Fibroblast of skin of abdomen (primary cell): ENCODE measurements around the gene TRHDE.

ENCODE experiments used
- DNase-seq: peaks from one replicate; pipeline ENCODE4 v3.0.0-alpha.2; 2013

TRHDE gene

GRCh38 chr12:72330784-72331183, 58.6 kb downstream of the TRHDE start:
- no peak for DNase-seq

GRCh38 chr12:72337382-72337781, 65.2 kb downstream of the TRHDE start:
- DNase-seq = no peak

DNA sequence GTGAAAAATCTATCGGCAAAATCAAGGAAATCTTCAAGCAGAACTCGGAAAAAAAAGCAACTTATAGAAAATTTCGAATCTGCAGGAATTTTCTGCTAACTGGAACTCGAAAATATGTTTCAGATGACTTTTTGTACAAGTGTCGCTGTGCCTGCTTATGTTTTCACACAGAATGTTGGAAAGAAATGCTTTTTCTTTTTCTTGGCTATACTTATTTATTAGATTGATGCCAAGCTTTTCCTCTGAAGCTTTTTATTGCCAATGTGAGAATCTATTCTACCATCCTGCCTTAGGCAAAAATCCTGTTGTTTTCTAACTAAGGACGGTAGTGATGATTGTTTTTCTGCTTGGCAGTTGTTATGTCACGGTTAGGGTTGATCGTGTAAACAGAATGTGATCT, 65.8 kb downstream of the TRHDE start:
- no peak for DNase-seq

DNA sequence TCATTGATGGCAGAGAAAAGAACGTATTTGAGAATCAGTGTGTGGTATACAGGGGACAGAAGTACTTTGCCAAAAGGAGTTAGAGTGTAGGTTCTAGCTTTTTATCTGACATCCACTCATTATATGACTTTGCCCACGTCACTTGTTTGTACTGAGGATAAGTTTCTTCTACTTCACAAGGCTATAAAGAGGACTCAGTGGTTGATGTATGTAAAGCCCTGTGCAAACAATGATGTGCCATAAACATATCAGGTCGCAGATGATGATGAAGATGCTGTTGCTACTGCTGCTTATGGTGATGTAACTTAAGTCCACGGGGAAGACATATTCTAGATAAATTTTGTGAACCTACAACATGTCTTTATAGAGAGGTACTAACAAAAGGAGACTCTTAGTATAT, 66.3 kb downstream of the TRHDE start:
- DNase-seq = no peak

DNA sequence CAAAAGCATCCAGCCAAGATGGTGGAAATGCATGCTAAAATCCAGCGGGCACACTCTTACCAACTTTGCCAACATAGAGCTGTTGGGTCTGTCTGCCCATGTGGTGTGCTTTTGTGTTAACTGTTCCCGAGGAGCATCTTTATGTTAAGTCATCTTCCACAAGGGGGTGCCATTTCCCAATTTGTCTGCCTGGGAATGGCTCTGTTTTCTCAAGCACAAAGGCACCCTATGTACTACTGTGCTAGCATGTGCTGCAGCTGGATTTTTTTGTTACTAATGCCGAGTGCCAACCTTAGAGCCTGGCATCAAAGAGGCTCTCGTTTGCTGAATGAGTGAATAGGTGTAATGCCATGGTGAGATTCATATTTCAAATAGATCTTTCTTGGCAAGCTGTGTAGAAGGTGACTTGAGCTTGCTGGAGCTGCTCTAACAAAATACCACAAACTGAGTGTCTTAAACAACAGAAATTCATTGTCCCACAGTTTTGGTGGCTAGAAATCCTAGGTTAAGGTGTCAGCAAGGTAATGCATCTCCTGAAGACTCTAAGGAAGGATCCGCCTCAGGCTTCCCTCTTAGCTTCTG, 74.3 kb downstream of the TRHDE start:
- peak; percentile 80 for DNase-seq

GRCh38 chr12:72349491-72349890, 77.3 kb downstream of the TRHDE start:
- DNase-seq = peak; percentile 48

DNA sequence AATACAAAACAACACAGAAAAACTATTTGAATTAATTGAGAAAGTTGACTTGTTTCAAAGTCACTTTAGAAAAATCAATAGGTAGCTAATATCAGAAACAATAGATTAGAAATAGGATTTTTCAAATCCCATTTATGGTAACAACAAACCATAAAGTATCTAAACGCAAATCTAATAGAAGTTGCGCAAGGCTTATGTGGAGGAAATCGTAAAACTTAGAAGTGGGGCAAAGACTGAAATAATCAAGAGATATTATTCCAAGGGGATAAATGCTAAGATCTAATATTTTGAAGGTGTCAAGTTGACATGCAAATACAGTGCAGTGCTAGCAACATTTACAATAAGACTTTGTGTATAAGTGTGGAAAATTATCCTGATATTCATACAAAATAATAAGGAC, 87.2 kb downstream of the TRHDE start:
- DNase-seq = no peak

GRCh38 chr12:72365151-72365550, 93.0 kb downstream of the TRHDE start:
- no peak for DNase-seq

DNA sequence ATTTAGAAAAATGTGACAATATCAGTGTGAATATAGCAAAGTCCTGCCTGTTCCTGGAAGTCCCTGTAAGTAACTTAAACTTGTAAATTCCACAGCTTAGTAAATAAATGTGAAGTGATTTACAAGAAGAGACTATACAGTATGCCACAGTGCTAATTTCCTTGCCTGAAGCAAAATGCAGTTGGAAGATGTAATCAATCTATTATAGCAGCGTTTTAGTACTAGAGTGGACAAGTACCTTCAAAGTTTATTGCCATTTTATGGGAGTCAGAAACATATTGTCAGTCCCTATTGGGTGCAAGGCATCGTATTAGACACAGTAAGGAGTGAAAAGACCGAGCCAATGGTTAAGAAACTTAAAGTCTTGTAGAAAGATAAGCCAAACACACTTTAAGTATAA, 94.1 kb downstream of the TRHDE start:
- DNase-seq = no peak

- DNase-seq = no peak
Observed at GRCh38 chr12:72368298-72368697, 96.1 kb downstream of the TRHDE start.

GRCh38 chr12:72368719-72369422, 96.7 kb downstream of the TRHDE start:
- DNase-seq = no peak

GRCh38 chr12:72369423-72369959, 97.3 kb downstream of the TRHDE start:
- DNase-seq = no peak

- DNase-seq = no peak
Observed at GRCh38 chr12:72380441-72380840, 108.3 kb downstream of the TRHDE start.

DNA sequence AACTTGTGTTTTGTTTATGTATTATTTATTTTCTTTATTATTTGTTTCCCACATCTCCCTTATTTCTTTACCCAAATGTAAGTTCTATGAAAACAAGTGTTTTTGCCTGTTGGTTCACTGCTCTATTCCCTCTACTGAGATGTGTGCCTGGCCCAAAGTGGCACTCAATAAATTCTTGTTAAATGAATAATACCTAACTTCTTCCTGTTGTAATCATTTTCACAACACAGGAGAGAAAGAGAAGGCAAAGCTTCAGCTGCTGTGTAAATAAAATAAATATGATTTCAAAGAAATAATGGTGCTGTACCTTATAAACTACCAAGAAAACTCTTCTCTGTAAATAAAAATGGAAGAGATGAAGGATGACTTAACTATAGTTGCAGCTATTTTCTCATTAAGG, 116.2 kb downstream of the TRHDE start:
- DNase-seq = no peak

DNA sequence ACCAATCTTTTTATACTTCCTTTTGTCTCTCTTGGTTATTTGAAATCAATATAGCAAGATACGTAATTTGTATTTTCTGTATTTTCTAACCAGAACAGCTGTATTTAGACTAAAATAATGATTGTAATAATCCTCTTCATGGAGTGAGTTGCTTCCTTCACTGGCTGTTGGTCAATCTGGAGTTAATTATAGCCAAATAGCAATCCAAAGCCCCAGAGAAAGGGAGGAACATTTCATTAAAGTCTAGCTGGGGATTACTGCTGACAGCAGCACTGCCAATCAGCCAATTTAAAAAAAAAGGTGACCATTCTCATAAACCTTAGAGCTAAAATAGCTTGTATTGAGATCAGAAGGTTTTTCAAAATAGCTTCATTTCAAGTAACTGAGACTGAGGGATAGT, 118.0 kb downstream of the TRHDE start:
- DNase-seq = peak; percentile 62

DNA sequence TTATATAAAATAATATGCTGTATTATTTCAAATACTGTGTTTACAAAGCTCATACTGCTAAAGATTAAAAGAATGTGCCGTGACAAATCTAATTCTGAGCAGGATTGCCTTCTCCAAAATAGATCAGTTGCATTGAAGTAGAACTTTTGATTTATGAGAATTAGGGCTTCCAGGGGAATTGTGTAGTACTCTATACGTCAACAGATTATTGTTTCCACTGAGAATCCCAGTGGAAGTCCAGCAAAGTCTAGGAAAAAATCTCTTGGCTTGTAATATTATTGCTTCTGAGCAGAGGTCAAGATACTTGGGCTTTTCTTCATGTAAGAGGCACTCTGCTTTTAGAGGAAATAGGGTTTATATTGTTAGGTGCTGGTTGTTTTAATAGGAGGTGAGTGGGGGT, 133.9 kb downstream of the TRHDE start:
- DNase-seq = no peak

DNA sequence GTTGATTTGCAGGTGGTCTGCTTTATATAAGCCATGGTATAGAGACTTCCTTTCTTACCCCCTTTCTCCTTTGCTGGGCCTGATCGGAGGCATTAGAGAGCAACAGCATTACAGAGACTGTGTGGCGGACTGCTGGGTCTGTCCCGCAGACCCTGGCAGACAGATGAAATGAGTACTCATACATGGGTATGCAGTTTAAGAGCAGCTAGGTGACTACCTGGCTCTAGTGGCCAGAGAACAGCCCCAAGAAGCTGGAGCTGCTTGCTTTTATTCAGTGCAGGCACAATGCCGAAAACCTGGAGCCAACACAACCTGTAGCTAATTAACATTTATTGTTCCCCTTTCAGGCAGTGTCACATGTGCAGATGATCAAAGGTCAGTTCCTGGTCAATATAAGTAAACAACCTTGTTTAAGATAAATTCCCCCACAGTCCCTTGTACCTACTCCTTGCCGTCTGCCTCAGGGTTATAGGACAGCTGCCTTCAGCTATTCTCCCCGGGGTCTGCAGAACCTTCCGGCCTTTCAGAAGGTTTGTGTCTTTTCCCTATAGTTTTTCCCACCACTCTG, 160.0 kb downstream of the TRHDE start:
- no peak for DNase-seq

GRCh38 chr12:72433298-72433697, 161.1 kb downstream of the TRHDE start:
- no peak for DNase-seq

DNA sequence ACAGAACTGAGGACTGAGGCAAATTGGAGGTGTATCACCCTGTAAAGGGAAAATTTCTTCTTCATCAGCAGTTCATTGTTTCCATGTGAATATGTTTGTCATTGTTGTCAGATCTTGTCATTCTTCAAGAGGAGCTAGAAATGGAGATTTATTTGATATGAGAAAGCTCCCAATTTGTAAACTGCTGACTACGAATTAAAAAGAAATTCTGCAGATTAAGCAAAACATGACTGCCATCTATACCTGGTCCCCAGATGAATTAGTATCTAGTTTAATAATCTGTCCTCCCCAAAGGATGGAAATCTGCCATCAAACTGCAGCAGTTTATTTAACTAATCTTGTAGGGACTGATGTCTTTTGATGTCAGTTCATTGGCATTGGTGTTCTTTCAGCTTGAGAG, 162.8 kb downstream of the TRHDE start:
- no peak for DNase-seq

DNA sequence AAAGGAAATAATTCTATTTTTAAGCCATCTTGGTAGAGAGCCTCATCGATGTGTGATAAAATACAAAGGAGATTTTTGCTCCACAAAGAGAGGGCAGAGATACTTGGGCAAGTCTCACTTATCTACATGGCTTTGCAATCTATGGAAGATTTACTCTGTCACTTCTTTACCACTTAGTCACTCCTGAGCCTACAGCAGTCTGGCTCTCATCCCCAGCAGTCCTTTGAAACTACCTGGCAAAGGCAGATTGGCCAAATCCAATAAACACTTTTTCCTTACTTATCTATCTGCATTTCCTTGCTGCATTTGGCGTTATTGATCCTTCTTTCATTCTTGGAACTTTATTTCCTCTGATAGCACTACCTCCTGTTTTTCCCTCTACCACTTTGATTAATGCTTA, 170.0 kb downstream of the TRHDE start:
- no peak for DNase-seq

DNA sequence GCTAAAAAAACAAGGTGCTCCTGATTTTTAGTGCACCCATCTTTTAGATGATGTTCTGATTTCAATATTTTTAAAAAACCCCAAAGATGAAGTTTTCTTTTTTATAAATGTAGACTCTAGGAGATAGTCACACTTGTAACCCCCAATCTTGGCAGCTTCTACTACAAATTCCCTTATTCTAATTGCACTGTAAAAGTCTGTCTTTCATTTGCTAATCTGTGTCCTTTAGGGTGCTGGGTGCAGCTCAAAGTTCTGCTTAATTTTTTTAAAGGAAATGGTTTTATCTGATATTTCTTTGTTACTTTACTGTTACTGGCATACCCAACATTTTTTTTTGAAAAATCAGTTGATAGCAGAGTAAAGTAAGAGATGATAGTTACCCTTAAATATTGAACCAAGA, 172.0 kb downstream of the TRHDE start:
- DNase-seq = no peak

GRCh38 chr12:72444566-72444965, 172.4 kb downstream of the TRHDE start:
- no peak for DNase-seq

GRCh38 chr12:72448089-72448488, 175.9 kb downstream of the TRHDE start:
- DNase-seq = no peak

- no peak for DNase-seq
Observed at GRCh38 chr12:72448805-72449204, 176.6 kb downstream of the TRHDE start.
